ENCODE results near the gene MAP3K6.

- TF ChIP-seq POLR2A (IDR thresholded peaks at IDR 0.05; ENCODE audit: low read length): no peak
- no peak for TF ChIP-seq GATA1 (IDR thresholded peaks at IDR 0.05; ENCODE audit: low read depth, low read length)
Observed at GRCh38 chr1:27353629-27354028, 13.1 kb downstream of the MAP3K6 start.
